Right kidney (tissue), 1 donor: Measurements from ENCODE around the gene FGGY.
A peak's percentile ranks its signal among the peaks of the same experiment; 100 is the strongest.
"Not testable (repeated sequence)": the region's sequence is repeated elsewhere in the genome, so short reads cannot be mapped to it uniquely, and the experiment has no call there.

Experiments used
- DNase-seq: peaks from one replicate; pipeline ENCODE4 v3.0.0-alpha.2; 2016

The FGGY gene

DNA sequence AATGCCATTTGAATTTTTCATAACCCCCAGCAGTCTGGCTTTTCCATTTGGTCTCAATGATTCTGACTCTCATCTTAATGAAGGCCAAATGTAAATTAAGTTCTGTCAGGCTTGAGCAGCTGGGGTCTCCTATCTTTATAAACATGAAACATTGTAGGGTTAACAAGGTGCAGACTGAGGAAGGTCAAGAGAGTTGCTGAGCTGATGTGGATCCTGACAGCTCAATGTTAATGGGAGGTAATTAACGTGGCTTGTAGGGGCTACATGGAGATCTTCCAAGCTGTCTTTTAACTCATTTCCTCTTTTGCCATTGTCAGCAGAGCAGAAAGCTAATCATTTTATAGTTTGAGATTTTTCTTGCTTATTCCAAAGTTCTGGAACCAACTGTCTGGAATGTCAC lies 55.2 kb downstream of the FGGY start:
- no peak for DNase-seq

DNA sequence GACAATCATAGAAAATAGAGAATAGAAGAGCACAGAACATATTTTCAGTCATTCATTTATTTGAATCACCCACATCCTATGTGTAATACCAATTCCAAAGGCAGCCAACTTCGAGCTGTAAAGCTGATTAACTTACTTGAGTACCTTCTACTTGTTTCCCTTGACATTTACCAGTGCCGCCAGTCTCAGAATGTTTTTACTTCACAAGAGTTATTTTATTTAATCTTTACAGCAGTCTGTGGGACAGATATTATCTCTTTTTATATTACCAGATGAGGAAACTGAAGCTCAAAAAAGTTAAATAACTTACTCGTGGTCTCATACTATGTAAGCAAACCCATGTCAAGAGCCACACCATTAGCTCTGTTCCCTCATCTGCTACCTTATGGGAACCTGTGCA lies 56.6 kb downstream of the FGGY start:
- no peak for DNase-seq

DNA sequence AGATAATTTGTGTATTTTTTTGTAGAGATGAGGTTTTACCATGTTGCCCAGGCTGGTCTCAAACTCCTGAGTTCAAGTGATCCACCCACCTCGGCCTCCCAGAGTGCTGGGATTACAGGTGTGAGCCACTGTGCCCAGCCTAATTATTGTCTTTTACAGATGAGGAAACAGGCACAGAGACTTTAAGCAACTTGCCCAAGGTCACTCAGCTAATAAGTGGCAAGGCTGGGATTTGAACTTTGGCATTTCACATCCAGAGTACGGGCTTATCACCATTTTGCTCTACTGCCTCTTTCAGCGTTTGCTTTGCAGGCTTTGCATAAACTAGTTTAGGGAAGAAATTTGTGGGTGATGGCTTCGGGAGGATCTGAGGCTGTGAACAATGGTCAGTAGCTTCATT lies 57.3 kb downstream of the FGGY start:
- DNase-seq = not testable (repeated sequence)

DNA sequence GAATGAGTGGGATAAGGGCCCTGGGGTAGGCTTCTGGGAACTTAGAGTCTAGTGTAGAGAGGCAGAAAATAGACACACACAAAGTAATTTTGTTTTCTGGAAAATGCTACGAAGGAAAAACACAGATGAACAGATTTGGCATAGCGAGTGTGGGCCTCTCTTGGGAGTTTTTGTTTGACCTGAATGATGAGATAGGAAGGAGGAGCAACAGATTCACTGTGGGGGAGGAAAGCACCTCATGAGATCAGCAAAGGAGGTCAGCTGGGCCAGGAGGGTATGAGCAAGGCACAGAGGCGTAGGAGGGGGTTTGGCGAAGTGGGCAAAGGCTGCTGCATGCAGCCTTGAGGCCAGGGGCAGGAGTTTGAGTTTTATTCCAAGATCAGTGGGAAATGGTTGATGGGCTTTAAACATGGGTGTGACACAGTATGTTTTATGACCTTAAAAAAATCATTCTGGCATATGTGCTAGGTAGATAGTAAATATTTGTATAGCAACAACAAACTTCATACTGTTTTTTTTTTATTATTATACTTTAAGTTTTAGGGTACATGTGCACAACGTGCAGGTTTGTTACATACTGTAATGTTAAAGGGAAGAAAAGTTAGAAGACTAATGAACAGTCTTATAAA lies 57.9 kb downstream of the FGGY start:
- DNase-seq = peak; percentile 16

DNA sequence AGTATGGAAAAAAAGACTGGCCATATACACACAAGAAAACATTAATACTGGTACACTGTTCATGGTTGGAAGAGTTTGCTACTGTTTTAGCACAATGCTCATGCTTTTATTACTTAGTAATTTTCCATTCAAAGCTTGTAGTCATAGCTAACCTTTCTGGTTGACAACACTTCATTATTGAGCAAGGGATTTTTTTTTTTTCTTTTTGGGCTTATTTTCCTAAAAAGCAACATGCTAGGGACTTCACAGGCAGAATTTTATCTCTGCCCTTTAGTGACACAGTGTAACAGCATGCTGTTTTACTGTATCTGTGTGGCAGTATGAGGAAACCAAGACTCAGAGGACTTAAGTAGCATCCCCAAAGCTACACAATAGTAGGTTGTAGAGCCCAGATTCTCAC lies 58.5 kb downstream of the FGGY start:
- no peak for DNase-seq

DNA sequence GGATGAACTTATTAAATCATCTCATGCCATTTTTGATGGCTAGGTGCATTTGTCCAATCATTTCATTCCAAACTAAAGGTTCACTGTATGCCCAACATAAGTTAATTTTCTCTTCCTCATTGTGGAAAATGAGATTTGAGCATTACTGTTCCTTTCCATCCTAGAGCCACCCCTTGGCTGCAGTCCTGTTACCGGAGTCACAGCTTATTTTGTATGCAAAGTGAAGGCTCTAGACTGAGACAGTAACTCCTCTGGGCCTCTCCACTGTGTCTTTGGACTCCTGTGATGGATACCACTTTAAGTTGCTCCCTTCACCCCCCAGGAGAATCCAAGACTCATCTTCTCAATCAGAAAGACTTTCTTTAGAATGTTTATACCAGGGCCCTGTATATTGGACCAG lies 59.7 kb downstream of the FGGY start:
- DNase-seq = no peak

DNA sequence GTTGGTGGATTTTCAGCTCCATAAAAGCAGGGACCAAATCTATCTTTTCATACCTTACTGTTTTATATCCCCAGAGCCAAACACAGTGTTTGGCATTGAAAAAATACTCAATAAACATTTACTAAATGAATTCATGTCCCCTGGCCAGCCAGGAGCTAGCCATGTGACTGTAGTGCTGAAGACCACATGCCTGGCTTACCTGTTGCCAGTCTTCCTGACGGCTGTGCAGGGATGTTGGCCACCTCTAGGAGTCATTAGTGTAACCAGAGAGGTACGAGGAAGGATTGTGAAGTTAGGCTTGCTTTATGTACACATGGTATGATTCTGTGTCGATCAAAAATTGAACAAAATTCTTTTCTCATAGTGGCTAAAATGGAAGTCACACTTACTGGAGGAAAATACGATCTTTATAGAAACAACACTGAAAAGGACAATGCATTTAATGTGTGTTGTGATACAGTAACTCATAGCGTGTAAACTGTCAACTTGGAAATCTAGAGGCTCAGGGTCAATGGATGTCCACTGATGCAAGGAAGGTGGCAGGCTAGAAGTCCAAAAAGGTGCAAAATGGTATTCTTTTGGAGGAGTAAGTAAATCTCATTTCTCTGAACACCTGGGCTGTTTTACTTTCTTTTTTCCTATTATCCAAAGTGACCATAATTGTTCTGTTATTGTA lies 60.9 kb downstream of the FGGY start:
- peak; percentile 18 for DNase-seq

DNA sequence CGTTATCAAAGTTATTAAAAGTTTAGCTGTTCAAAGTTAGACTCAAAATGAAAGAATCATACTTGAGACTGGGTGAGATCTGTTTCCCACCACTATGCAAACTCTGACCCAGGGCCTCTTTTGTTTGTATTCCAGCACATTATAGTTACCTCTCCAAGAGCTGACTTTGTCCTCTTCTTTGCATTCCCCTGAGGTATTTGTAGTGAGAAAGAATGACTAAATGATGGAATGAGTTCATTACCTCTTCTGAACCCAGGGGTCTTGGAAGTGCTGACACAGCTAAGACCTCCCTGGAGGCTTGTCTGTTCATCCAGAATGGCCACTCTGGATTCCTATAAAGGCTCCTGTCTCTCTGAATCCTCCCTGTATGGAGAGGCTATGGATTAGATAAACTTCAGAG lies 62.4 kb downstream of the FGGY start:
- no peak for DNase-seq

DNA sequence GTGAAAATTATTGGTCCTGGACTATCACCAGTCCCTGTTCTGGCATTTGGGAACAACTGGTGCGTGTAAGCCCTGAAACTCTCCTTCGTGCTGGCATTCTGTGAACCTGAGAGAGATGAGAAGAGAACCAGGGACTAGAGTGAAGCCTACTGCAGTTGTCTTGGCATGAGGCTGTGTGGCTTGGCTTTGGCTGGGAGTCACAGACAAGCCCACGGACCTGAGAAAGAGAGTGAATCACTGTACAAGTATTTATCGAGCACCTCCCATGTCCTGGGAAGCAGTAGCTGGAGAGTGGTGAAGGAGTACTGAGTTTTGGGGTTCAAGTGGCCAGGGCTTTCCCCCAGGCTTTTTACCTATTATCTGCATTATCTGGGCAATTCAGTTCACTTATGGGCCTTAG lies 63.3 kb downstream of the FGGY start:
- no peak for DNase-seq

DNA sequence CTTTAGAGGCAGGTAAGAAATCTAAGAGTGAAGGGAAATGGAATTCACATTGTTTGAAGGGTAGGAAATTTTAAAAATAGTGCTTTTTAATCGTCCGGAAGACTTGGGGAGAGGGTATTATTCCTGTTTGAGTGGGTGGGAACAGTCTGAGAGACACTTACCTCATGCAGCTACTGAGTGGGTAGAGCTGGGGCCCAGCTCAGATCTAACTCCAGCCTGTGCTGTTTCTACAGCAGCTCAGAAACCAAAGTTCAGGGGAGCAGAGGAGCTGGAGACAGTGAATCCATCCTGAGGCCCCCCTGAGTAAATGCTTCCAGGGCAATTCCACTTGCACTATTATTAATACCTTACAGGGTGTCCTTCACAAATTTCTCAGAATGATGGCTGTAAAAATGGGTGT lies 63.8 kb downstream of the FGGY start:
- no peak for DNase-seq

DNA sequence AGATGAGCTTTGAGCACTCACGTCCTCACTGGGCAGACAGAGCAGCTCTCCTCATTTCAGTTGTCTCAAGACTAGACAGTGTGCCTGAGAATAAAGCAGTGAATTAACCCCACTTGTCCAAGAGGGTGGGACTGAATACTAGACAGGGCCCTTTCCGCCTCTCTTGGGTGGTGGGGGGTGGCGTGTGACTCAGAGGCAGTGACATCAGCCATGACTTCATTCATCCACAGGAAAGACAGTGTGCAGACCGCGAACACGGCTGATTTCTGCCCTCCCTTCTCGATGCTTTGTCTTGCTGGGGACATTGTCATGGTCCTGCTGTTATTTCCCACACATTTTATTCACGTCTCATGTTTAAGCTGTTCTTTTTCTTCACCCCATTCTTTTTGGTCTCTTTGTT lies 64.9 kb downstream of the FGGY start:
- no peak for DNase-seq

DNA sequence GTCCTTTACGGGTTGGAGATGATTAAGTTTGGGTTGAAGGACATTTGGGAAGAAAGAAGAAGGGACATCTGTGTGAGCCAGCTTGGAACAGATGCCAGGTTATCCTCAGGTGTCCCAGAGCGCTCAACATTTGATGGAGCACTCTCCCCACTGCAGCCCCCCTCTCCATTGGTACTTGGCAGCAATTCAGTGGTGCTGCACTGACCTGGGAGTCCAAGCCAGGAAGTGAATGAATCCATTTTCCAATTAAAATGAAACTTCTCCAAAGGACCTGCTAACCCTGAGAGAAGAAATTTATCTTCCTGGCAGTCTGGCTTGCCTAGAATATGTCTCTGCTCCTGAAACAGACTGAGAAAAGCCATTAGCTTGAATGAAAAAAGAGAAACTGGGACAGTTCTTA lies 67.1 kb downstream of the FGGY start:
- no peak for DNase-seq

DNA sequence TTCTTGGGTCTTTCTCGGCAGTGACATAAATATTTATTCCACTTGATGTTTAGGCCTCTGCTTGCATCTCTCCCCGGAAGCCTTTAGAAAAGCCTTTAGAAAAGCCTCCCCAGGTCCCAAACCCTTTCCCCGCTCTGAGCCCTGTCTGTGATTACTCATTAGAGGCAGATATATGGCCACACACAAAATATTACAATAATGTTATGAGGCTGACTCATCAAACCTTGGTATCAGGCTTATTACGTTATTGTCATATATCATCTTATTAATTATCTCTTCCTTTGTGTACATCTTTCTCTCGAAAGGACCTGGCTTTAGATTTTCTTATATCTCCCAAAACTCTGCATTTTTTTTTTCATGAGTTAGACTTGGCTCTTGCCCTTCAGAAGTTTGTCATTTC lies 69.5 kb downstream of the FGGY start:
- DNase-seq = no peak

DNA sequence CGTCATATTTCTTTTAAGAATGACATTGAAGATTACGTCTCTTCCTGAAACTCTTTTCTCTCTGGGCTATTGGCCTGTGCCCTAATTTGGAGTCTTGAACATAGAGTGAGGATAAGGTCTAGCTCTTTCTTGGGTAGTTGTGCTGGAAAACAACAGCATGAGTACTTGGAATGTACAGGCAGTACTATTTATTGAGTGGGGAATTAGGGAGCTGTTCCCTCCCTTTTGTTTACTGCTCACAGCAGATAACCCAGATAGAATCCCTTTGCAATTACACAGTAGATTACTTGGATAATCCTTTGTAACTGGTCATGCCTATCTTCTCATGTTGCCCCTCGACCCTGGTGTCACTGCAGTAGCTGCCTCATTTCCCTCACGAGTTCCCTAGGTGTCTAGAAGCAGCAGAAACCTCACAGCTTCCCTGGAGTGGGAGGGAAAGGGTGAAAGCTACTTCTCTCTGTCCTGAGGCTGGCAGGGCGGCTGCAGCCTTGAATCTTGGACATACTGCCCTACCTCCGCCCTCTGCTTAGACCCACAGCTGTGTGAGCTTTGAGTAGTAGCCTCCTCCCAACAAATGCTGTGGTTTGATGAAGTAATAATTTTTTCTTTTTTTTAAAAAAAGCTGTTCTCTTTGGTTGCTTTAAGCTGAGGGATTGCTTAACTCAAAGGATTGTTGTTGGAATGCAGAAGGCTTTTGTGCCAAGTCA lies 70.6 kb downstream of the FGGY start:
- DNase-seq = peak; percentile 33

DNA sequence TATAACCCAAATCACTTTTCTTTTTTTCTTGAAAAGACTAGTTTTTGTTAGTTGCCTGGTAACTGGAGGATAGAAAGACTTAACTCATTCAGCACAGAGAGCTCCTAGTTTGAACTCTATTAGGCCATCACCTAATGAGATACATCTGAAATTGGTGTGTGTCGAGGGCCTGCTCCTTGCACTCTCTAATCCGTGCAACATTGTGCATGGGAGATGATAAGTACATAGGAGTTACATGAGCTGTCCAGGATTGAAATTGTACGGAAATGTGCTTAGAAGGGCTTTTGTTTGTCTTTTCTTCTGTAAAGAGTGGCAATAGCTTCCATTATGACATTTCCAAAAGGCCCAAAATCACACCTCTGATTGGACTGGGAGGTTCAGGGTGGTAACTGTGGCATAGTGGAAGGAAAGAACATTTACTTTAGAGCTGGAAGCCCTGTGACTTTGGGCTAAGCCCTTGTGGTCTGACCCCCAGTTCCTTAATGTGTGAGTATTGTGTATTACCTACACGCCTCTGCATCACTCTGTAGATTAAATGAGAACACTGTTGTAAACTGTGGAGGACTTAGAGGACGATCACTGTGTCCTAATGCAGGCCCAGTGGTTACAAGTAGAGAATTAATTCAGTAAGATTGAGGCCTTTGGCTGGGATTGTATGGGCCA lies 71.2 kb downstream of the FGGY start:
- DNase-seq = no peak

DNA sequence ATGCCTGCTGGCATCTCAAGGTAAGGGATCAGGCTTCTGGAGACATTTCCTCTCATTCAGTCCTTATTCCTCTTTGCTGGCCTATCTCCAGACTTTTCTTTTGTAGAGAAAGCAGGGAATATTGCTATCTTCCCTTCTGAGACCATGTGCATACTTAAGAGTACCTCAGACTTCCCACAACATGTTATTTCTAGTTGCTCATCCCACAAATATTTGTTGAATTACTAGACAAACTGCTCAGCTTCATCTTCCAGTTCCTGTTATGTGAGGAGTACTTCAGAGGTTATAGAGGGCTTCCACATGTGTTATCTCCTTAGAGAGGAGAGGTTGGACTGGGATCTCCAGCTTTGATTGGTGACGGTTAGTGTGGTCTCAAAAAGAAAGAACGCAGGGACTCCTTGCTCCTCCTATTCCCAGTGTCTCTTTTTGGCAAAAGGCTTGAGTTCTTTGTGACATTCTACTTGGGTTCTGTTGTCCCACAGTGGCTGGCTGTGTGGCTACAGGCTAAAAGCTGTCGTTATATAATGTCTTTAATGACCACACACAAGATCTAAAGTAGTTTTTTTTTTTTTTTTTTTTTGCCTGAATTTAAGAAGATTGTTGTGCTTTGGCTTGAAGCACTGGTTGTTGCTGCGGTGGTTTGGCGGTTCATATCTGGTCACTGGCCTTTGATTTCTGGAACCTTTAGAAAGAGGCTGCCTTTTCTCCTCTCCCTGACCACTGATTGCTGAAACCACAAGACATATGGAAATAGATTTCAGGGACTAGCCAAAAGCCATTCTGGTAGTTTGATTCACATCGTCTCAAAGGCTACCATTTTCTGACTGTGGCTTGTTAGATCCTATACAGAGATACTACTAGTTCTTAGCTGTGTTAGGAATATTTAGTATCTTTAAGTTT lies 78.7 kb downstream of the FGGY start:
- no peak for DNase-seq

DNA sequence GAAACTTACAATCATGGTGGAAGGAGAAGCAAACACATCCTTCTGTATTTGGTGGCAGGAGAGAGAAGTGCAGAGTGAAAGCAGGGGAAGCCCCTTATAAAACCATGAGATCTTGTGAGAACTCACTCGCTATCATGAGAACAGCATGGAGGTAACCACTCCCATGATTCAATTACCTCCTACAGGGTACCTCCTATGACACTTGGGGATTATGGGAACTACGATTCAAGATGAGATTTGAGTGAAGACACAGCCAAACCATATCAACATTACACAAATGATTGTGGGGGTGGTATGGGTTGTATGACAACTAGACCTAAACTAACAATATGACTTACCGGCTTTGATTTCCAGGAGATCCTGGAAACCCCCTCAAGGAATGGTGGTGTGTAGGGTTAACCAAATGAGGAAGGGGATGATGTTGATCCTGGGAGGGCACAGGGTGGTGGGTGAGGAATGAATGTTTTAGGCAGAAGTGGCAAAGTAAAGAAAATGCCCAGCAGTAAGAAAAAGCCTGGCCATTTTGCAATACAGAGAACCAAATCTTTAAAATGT lies 80.5 kb downstream of the FGGY start:
- DNase-seq = no peak

DNA sequence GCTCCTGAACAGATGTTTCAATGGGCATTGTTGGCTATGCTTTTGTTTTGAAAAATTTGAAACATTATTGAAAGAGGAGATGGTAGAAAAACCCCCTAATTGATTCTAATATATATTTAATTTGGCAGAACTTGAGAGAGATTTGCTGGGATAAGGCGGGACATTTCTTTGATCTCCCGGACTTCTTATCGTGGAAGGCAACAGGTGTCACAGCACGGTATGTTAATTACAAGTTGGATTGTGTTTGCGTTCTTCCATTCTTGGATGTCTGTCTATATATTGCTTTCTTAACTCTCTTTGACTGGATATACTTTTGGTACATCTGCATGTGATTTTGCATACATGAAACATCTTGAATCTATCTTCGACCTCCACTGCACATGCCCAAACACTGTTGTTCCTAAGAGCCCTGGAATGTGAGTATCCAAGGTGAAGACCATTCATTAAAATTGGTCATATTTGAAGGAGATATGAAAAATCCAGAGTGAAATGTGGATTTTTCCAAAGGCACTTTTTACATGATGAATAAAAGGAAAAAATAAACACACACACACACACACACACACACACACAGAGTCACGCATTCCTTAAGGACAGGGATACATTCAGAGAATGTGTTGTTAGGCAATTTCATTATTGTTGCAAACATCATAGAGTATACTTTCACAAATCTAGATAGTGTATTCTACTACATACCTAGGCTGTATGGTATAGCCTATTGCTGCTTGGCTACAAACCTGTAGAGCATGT lies 81.9 kb downstream of the FGGY start:
- no peak for DNase-seq

DNA sequence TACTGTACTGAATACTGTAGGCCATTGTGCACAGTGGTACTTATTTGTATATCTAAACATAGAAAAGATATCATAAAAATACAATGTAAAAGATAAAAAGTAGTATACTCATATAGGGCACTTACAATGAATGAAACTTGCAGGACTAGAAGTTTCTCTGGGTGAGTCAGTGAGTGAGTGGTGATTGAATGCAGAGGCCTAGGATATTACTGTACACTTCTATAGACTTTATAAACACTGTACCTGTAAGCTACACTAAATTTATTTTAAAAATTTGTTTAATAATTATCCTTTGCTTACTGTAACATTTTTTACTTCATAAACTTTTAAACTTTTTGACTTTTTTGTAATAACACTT lies 82.5 kb downstream of the FGGY start:
- DNase-seq = no peak

DNA sequence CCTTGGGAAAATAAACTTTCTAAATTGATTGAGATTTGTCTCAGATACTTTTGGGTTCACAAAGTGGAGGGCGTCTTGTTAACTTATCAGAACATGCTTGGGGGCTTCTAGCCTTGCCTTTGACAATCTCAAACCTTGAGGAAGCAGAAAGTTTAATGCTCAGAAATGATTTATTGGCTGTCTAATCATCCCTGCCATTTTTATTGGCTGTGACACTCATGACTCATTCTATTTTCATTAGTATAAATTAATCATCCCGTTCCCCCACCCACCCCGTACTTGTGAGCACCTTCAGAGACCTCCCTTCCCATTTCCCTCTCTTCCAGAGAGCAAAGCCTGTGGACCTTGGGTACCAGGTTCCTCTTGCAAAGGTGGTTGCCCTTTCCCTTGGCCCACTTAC lies 87.1 kb downstream of the FGGY start:
- DNase-seq = no peak

DNA sequence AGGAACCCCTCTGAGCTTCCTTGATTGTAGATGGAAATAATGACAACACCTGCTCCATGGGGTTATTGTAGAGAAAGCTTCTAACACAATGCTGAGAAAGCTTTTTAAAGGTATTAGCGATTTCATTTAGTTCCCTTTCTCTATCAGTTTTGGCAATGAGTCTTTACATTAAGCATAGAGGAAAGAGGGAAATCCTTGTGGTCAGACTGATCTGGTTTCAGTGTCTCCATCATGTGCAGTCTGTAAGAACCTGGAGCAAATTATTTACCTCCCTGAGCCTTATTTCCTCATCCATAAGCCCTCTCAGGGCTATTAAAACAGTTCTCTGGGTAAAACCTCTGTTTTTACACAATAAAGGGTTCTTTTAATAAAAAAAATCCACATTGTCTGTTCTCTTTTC lies 87.5 kb downstream of the FGGY start:
- DNase-seq = no peak
